Measurements from ENCODE around the gene ME3. TPM values are rescaled to one million over a fixed set of nuclear protein-coding genes. Genes with fewer than 3 reads are reported as not detected.

The ME3 gene
- polyA plus RNA-seq, 1 donor (not counting 4 experiments of a cell fraction or from before 2014, with no cell fraction given) = 1.0 TPM

- Histone ChIP-seq H4K20me1 (ENCODE audit: control insufficient read depth, extremely low read depth, insufficient read depth, low read length) (no peaks in the 10 kb centered on the region), H3K9me1 (ENCODE audit: control insufficient read depth, extremely low read depth, insufficient read depth, low read length) (no peaks in the 10 kb centered on the region), H3K27me3 (ENCODE audit: control insufficient read depth, extremely low read depth, insufficient read depth, low read length) (no peaks in the 10 kb centered on the region), H3K4me3 (ENCODE audit: control insufficient read depth in 2 of 3, extremely low read depth in 1 of 3, insufficient read depth in 2 of 3, low read depth in 1 of 3, low read length in 3 of 3) (no peak overlapping the region), H3K9ac (ENCODE audit: control insufficient read depth, extremely low read depth, insufficient read depth, low read length) (no peak overlapping the region), H3K36me3 (ENCODE audit: control insufficient read depth in 2 of 2, extremely low read depth in 1 of 2, insufficient read depth in 2 of 2, low read length in 2 of 2) (no peaks in the 10 kb centered on the region), H3K4me2 (ENCODE audit: control insufficient read depth, extremely low read depth, insufficient read depth, low read depth, low read length) (peak overlapping the region; percentile 8), H3K9me3 (ENCODE audit: control insufficient read depth, low read depth, low read length) (no peaks in the 10 kb centered on the region), H3K4me1 (ENCODE audit: control insufficient read depth, extremely low read depth, insufficient read depth, low read length) (peaks cover 39% of the 10 kb centered on the region), H3K27ac (ENCODE audit: control insufficient read depth, insufficient read depth, low read length) (peak overlapping the region; percentile 13), H3K79me2 (ENCODE audit: control insufficient read depth, insufficient read depth, low read length) (no peaks in the 10 kb centered on the region), H2AFZ (ENCODE audit: control insufficient read depth, low read length) (no peak overlapping the region)
- FAIRE-seq = no peak
- dilution Hi-C loops (cut with MboI; ENCODE audit: extremely low pct_ligation_motif_present, low sequenced_read_pairs) = no loop called here
- TF ChIP-seq EZH2 (IDR thresholded peaks at IDR 0.05; ENCODE audit: low read length) = no peak
- peak; percentile 46 for DNase-seq (ENCODE audit: low read depth, low spot score)
Measured at GRCh38 chr11:86594746-86595145, 77.7 kb downstream of the ME3 start.

- no peak overlapping the region for H3K4me3 ChIP-seq (ENCODE audit: control insufficient read depth in 2 of 3, extremely low read depth in 1 of 3, insufficient read depth in 2 of 3, low read depth in 1 of 3, low read length in 3 of 3)
- FAIRE-seq = no peak
- no peaks in the 10 kb centered on the region for H3K9me3 ChIP-seq (ENCODE audit: control insufficient read depth, low read depth, low read length)
- H4K20me1 ChIP-seq (ENCODE audit: control insufficient read depth, extremely low read depth, insufficient read depth, low read length) = no peaks in the 10 kb centered on the region
- DNase-seq (ENCODE audit: low read depth, low spot score) = no peak
- H3K27ac ChIP-seq (ENCODE audit: control insufficient read depth, insufficient read depth, low read length) = peak overlapping the region; percentile 38
- dilution Hi-C loops (cut with MboI; ENCODE audit: extremely low pct_ligation_motif_present, low sequenced_read_pairs) = no loop called here
- H3K4me1 ChIP-seq (ENCODE audit: control insufficient read depth, extremely low read depth, insufficient read depth, low read length) = peaks cover 39% of the 10 kb centered on the region
- no peaks in the 10 kb centered on the region for H3K9me1 ChIP-seq (ENCODE audit: control insufficient read depth, extremely low read depth, insufficient read depth, low read length)
- H3K36me3 ChIP-seq (ENCODE audit: control insufficient read depth in 2 of 2, extremely low read depth in 1 of 2, insufficient read depth in 2 of 2, low read length in 2 of 2) = no peaks in the 10 kb centered on the region
- no peaks in the 10 kb centered on the region for H3K79me2 ChIP-seq (ENCODE audit: control insufficient read depth, insufficient read depth, low read length)
- H3K9ac ChIP-seq (ENCODE audit: control insufficient read depth, extremely low read depth, insufficient read depth, low read length) = no peak overlapping the region
- H3K27me3 ChIP-seq (ENCODE audit: control insufficient read depth, extremely low read depth, insufficient read depth, low read length) = no peaks in the 10 kb centered on the region
- no peak overlapping the region for H3K4me2 ChIP-seq (ENCODE audit: control insufficient read depth, extremely low read depth, insufficient read depth, low read depth, low read length)
- H2AFZ ChIP-seq (ENCODE audit: control insufficient read depth, low read length) = no peak overlapping the region
- TF ChIP-seq CTCF (optimal IDR thresholded peaks at IDR 0.05 in 1 of 3, IDR thresholded peaks at IDR 0.05 in 1 of 3, conservative IDR thresholded peaks at IDR 0.05 in 1 of 3; ENCODE audit: extremely low read depth in 1 of 3, insufficient read depth in 2 of 3, low read length in 3 of 3) = no peak
Measured at GRCh38 chr11:86593833-86594232, 78.6 kb downstream of the ME3 start.
